GM10266 (cell line): Measurements from ENCODE around the gene TEAD3.

Experiments used
- DNase-seq: peaks from one replicate; pipeline ENCODE4 v3.0.0; 2012; ENCODE audit errors: extremely low spot score
- TF ChIP-seq, protein P1 (sequence below): IDR thresholded peaks from 2 replicates; pipeline ENCODE4 v1.5.1; 2012; ENCODE audit warnings: mild to moderate bottlenecking, low read depth; ENCODE audit not compliant: control insufficient read depth, insufficient read depth; ENCODE audit errors: missing control alignments

TEAD3 gene

DNA sequence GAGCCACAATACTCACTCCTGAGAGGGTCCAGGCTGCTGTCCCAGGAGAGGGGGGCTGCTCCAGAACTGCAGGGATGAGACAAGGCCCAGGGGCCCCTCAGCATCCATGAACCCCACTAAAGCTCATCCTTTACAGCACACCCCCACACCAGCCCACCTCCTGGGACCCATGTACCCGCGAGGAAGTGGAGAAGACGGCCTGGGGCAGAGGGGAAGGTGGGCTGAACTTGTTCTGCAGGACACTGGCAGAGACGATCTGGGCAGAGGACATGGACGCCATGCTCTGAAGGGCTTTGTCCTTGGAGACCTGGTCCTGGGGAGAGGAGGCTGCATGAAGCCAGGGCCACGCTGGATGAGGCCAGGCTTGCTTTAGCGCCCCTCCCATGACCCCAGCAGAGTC, 18.6 kb downstream of the TEAD3 start:
- TF ChIP-seq, protein P1, sequence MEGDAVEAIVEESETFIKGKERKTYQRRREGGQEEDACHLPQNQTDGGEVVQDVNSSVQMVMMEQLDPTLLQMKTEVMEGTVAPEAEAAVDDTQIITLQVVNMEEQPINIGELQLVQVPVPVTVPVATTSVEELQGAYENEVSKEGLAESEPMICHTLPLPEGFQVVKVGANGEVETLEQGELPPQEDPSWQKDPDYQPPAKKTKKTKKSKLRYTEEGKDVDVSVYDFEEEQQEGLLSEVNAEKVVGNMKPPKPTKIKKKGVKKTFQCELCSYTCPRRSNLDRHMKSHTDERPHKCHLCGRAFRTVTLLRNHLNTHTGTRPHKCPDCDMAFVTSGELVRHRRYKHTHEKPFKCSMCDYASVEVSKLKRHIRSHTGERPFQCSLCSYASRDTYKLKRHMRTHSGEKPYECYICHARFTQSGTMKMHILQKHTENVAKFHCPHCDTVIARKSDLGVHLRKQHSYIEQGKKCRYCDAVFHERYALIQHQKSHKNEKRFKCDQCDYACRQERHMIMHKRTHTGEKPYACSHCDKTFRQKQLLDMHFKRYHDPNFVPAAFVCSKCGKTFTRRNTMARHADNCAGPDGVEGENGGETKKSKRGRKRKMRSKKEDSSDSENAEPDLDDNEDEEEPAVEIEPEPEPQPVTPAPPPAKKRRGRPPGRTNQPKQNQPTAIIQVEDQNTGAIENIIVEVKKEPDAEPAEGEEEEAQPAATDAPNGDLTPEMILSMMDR: no peak
- no peak for DNase-seq

GRCh38 chr6:35477551-35478179, 19.2 kb downstream of the TEAD3 start:
- no peak for DNase-seq
- TF ChIP-seq, protein P1: no peak

GRCh38 chr6:35477028-35477427, 19.9 kb downstream of the TEAD3 start:
- TF ChIP-seq, protein P1: no peak
- DNase-seq: no peak

- TF ChIP-seq, protein P1: no peak
- DNase-seq: no peak
These were observed 20.9 kb downstream of the TEAD3 start for GRCh38 chr6:35476004-35476403.

GRCh38 chr6:35475573-35475972, 21.3 kb downstream of the TEAD3 start:
- no peak for DNase-seq
- TF ChIP-seq, protein P1: no peak

DNA sequence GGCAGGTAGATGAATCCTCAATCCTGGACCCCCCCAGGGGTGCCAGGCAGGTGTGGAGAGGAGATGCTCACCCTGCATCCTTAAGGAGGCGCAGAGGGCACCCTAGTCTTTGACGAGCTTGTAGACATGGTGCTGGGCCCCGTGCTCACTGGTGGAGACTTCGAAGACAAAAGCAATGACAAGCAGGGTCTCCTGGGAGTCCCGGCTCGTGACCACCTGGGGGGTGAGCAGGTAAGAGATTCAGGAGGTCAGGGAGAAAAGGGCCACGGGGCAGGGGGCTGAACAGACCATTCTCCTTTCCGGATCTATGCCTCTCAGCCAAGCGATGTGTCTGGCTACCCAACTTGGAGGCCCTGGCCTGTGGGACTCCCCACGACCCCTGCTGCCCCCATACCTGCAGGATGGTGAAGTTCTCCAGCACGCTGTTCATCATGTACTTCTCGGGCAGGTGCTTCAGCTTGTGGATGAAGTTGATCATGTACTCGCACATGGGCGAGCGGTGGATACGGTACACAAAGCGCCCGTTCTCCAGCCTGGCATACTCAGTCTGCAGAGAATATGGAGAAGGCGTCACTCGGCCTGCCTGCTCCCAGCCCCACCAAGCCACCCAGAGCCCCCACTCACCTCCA, 21.8 kb downstream of the TEAD3 start:
- TF ChIP-seq, protein P1: no peak
- no peak for DNase-seq
